Measurements from ENCODE around the gene AP3S2. TPM values are rescaled to one million over a fixed set of nuclear protein-coding genes. Genes with fewer than 3 reads are reported as not detected.
A peak's percentile ranks its signal among the peaks of the same experiment; 100 is the strongest.

AP3S2 gene
- total and polyA plus RNA-seq, 4 donors = 8.4 to 73.5 (median 25.9) TPM

- no peak for TF ChIP-seq HNF4G (IDR thresholded peaks at IDR 0.05)
- no peak for TF ChIP-seq HNF4A (conservative IDR thresholded peaks at IDR 0.05)
- TF ChIP-seq SP1 (IDR thresholded peaks at IDR 0.05) = no peak
- TF ChIP-seq EGR1 (IDR thresholded peaks at IDR 0.05; ENCODE audit: low read depth in 2 of 2) = no peak
- TF ChIP-seq JUND (IDR thresholded peaks at IDR 0.05) = no peak
- no peak for TF ChIP-seq FOXA2 (IDR thresholded peaks at IDR 0.05)
- TF ChIP-seq RAD21 (IDR thresholded peaks at IDR 0.05) = no peak
Measured at GRCh38 chr15:89813381-89814111, 80.2 kb downstream of the AP3S2 start (continued).

- WGBS = 91% methylated on average over 7 of the region's 7 CpGs
- no peak overlapping the region for H3K4me3 ChIP-seq (ENCODE audit: low read depth in 1 of 3, low read length in 3 of 3)
- H3K27ac ChIP-seq (ENCODE audit: low read depth in 1 of 2, low read length in 2 of 2) = no peak overlapping the region
Measured at GRCh38 chr15:89812847-89813320, 80.9 kb downstream of the AP3S2 start.

GRCh38 chr15:89812011-89812846 lies 81.6 kb downstream of the AP3S2 start:
- TF ChIP-seq CTCF (IDR thresholded peaks at IDR 0.05; ENCODE audit: low read depth, low read length, missing input control) (no peak), JUND (IDR thresholded peaks at IDR 0.05) (peak in 1 of 2 donors; percentile 29), TAF1 (conservative IDR thresholded peaks at IDR 0.05) (no peak), NR2F2 (IDR thresholded peaks at IDR 0.05) (peak; percentile 52), EGR1 (IDR thresholded peaks at IDR 0.05; ENCODE audit: low read depth in 2 of 2) (no peak), MAX (IDR thresholded peaks at IDR 0.05) (peak; percentile 33), GABPA (IDR thresholded peaks at IDR 0.05 in 1 of 2, conservative IDR thresholded peaks at IDR 0.05 in 1 of 2) (no peak), FOXA2 (IDR thresholded peaks at IDR 0.05) (no peak), ATF3 (IDR thresholded peaks at IDR 0.05) (peak; percentile 51), REST (IDR thresholded peaks at IDR 0.05) (no peak), HNF4A (conservative IDR thresholded peaks at IDR 0.05) (peak; percentile 70 to 87), FOXA1 (IDR thresholded peaks at IDR 0.05) (no peak), RXRA (IDR thresholded peaks at IDR 0.05) (peak; percentile 70 to 85), HNF4G (IDR thresholded peaks at IDR 0.05) (no peak), YY1 (IDR thresholded peaks at IDR 0.05) (peak; percentile 44), RAD21 (IDR thresholded peaks at IDR 0.05) (peak in 1 of 2 donors; percentile 36), SP1 (IDR thresholded peaks at IDR 0.05) (peak; percentile 92)
- Histone ChIP-seq H3K4me3 (ENCODE audit: low read depth in 1 of 3, low read length in 3 of 3) (peak overlapping the region in 1 of 3 donors; percentile 6), H3K36me3 (ENCODE audit: control insufficient read depth in 4 of 4, insufficient read depth in 3 of 4, low read depth in 1 of 4, low read length in 3 of 4) (no peaks in the 10 kb centered on the region), H3K27me3 (ENCODE audit: control insufficient read depth in 4 of 4, insufficient read depth in 4 of 4, low read length in 3 of 4) (no peaks in the 10 kb centered on the region), H3K4me1 (ENCODE audit: control insufficient read depth in 4 of 4, insufficient read depth in 4 of 4, low read length in 3 of 4) (peaks cover 19 to 63% (median 49%) of the 10 kb centered on the region in 4 donors), H3K9me3 (ENCODE audit: control insufficient read depth in 4 of 4, low read length in 3 of 4) (no peaks in the 10 kb centered on the region), H3K9ac (ENCODE audit: low read depth in 1 of 2, low read length in 2 of 2) (no peak overlapping the region), H3K27ac (ENCODE audit: low read depth in 1 of 2, low read length in 2 of 2) (peak overlapping the region in 1 of 2 donors; percentile 38)
- 18% methylated on average over 8 of the region's 8 CpGs for WGBS
- no peak for DNase-seq (ENCODE audit: low spot score)

More at GRCh38 chr15:89812847-89813320, 80.9 kb downstream of the AP3S2 start:
- Histone ChIP-seq H3K4me1 (ENCODE audit: control insufficient read depth in 4 of 4, insufficient read depth in 4 of 4, low read length in 3 of 4) (peaks cover 14 to 57% (median 44%) of the 10 kb centered on the region in 4 donors), H3K36me3 (ENCODE audit: control insufficient read depth in 4 of 4, insufficient read depth in 3 of 4, low read depth in 1 of 4, low read length in 3 of 4) (no peaks in the 10 kb centered on the region), H3K9ac (ENCODE audit: low read depth in 1 of 2, low read length in 2 of 2) (no peak overlapping the region), H3K27me3 (ENCODE audit: control insufficient read depth in 4 of 4, insufficient read depth in 4 of 4, low read length in 3 of 4) (no peaks in the 10 kb centered on the region), H3K9me3 (ENCODE audit: control insufficient read depth in 4 of 4, low read length in 3 of 4) (no peaks in the 10 kb centered on the region)
- no peak for DNase-seq (ENCODE audit: low spot score)
- no peak for TF ChIP-seq HNF4G (IDR thresholded peaks at IDR 0.05)
- TF ChIP-seq GABPA (IDR thresholded peaks at IDR 0.05 in 1 of 2, conservative IDR thresholded peaks at IDR 0.05 in 1 of 2) = no peak
- no peak for TF ChIP-seq EGR1 (IDR thresholded peaks at IDR 0.05; ENCODE audit: low read depth in 2 of 2)
- no peak for TF ChIP-seq RXRA (IDR thresholded peaks at IDR 0.05)
- TF ChIP-seq HNF4A (conservative IDR thresholded peaks at IDR 0.05) = no peak
